ENCODE measurements around the gene UBE3D.
"Not testable (repeated sequence)": the region's sequence is repeated elsewhere in the genome, so short reads cannot be mapped to it uniquely, and the experiment has no call there.

Gene UBE3D

GRCh38 chr6:83055366-83055964, 10.2 kb downstream of the UBE3D start:
- no peak for DNase-seq (ENCODE audit: low read depth in 1 of 2, low spot score in 1 of 2)

GRCh38 chr6:83053678-83054077, 12.0 kb downstream of the UBE3D start:
- no peak for DNase-seq (ENCODE audit: low read depth in 1 of 2, low spot score in 1 of 2)

- DNase-seq (ENCODE audit: low read depth in 1 of 2, low spot score in 1 of 2) = no peak
These were observed 14.1 kb downstream of the UBE3D start for GRCh38 chr6:83051377-83052172.

- DNase-seq (ENCODE audit: low read depth in 1 of 2, low spot score in 1 of 2) = no peak
These were observed 18.4 kb downstream of the UBE3D start for GRCh38 chr6:83047065-83047754.

- no peak for DNase-seq (ENCODE audit: low read depth in 1 of 2, low spot score in 1 of 2)
These were observed 21.4 kb downstream of the UBE3D start for GRCh38 chr6:83044091-83044768.

- no peak for DNase-seq (ENCODE audit: low read depth in 1 of 2, low spot score in 1 of 2)
These were observed 23.1 kb downstream of the UBE3D start for GRCh38 chr6:83042467-83043053.

GRCh38 chr6:83038246-83038645, 27.4 kb downstream of the UBE3D start:
- no peak for DNase-seq (ENCODE audit: low read depth in 1 of 2, low spot score in 1 of 2)

- no peak for DNase-seq (ENCODE audit: low read depth in 1 of 2, low spot score in 1 of 2)
These were observed 34.0 kb downstream of the UBE3D start for GRCh38 chr6:83031689-83032088.

GRCh38 chr6:83019741-83020140, 45.9 kb downstream of the UBE3D start:
- DNase-seq (ENCODE audit: low read depth in 1 of 2, low spot score in 1 of 2) = no peak

GRCh38 chr6:83011131-83011530, 54.5 kb downstream of the UBE3D start:
- DNase-seq (ENCODE audit: low read depth in 1 of 2, low spot score in 1 of 2) = not testable (repeated sequence)

GRCh38 chr6:83008626-83009025, 57.0 kb downstream of the UBE3D start:
- no peak for DNase-seq (ENCODE audit: low read depth in 1 of 2, low spot score in 1 of 2)

- no peak for DNase-seq (ENCODE audit: low read depth in 1 of 2, low spot score in 1 of 2)
These were observed 59.3 kb downstream of the UBE3D start for GRCh38 chr6:83006270-83006905.

GRCh38 chr6:82996156-82996555, 69.5 kb downstream of the UBE3D start:
- DNase-seq (ENCODE audit: low read depth in 1 of 2, low spot score in 1 of 2) = no peak

- DNase-seq (ENCODE audit: low read depth in 1 of 2, low spot score in 1 of 2) = no peak
These were observed 70.6 kb downstream of the UBE3D start for GRCh38 chr6:82995066-82995465.

- no peak for DNase-seq (ENCODE audit: low read depth in 1 of 2, low spot score in 1 of 2)
These were observed 75.8 kb downstream of the UBE3D start for GRCh38 chr6:82989736-82990290.

- DNase-seq (ENCODE audit: low read depth in 1 of 2, low spot score in 1 of 2) = no peak
These were observed 76.7 kb downstream of the UBE3D start for GRCh38 chr6:82988930-82989351.

GRCh38 chr6:82987951-82988350, 77.7 kb downstream of the UBE3D start:
- DNase-seq (ENCODE audit: low read depth in 1 of 2, low spot score in 1 of 2) = no peak

- DNase-seq (ENCODE audit: low read depth in 1 of 2, low spot score in 1 of 2) = no peak
These were observed 78.2 kb downstream of the UBE3D start for GRCh38 chr6:82987416-82987815.

- DNase-seq (ENCODE audit: low read depth in 1 of 2, low spot score in 1 of 2) = no peak
These were observed 80.9 kb downstream of the UBE3D start for GRCh38 chr6:82984720-82985119.

- no peak for DNase-seq (ENCODE audit: low read depth in 1 of 2, low spot score in 1 of 2)
These were observed 85.6 kb downstream of the UBE3D start for GRCh38 chr6:82980086-82980485.
